ENCODE measurements around the gene ZNF346.

Gene ZNF346

DNA sequence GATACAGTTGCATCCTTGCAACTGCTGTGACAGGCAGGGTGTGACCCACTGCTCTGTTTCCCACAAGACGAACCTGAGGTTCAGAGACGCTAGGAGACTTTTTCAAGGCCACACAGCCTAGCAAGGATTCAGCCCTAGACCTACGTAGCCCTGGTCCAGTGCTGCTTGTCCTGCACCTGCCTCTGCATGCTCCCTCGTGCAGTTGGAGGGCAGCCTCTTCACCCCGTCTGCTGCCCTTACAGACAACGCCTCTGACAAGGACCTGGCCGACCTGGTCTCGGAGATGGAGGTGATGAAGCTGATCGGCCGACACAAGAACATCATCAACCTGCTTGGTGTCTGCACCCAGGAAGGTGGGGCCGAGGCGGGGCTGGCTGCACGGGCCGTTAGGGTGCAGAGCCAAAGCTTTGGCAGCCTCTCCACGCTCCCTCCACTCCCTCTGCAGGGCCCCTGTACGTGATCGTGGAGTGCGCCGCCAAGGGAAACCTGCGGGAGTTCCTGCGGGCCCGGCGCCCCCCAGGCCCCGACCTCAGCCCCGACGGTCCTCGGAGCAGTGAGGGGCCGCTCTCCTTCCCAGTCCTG is 72.7 kb downstream of the ZNF346 start:
- no peak for DNase-seq (ENCODE audit: low read depth)

GRCh38 chr5:177096162-177097015 is 73.9 kb downstream of the ZNF346 start:
- no peak for DNase-seq (ENCODE audit: low read depth)

DNA sequence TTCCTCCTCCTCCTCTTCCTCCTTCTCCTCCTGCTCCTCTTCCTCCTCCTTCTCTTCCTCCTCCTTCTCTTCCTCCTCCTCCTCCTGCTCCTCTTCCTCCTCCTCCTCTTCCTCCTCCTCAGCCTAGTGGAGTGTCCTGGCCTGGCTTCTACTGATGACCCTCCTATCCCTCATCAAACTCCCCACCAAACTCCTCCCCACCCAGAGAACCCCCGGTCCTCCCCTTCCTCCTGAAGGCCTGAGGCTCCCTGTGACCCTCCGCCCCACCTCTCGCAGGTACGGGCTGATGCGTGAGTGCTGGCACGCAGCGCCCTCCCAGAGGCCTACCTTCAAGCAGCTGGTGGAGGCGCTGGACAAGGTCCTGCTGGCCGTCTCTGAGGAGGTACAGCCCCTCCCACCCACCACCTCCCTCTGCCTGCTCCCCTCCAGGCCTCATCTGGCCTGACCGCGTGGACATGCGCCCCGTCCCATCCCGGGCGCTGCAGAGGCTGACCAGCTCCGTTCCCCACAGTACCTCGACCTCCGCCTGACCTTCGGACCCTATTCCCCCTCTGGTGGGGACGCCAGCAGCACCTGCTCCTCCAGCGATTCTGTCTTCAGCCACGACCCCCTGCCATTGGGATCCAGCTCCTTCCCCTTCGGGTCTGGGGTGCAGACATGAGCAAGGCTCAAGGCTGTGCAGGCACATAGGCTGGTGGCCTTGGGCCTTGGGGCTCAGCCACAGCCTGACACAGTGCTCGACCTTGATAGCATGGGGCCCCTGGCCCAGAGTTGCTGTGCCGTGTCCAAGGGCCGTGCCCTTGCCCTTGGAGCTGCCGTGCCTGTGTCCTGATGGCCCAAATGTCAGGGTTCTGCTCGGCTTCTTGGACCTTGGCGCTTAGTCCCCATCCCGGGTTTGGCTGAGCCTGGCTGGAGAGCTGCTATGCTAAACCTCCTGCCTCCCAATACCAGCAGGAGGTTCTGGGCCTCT is 74.8 kb downstream of the ZNF346 start:
- DNase-seq (ENCODE audit: low read depth) = no peak

- no peak for DNase-seq (ENCODE audit: low read depth)
Measured at GRCh38 chr5:177098120-177098469, 75.6 kb downstream of the ZNF346 start.

- no peak for DNase-seq (ENCODE audit: low read depth)
Measured at GRCh38 chr5:177098470-177099141, 76.1 kb downstream of the ZNF346 start.

- no peak for DNase-seq (ENCODE audit: low read depth)
Measured at GRCh38 chr5:177099422-177100093, 77.1 kb downstream of the ZNF346 start.

GRCh38 chr5:177100714-177101121 is 78.2 kb downstream of the ZNF346 start:
- no peak for DNase-seq (ENCODE audit: low read depth)

GRCh38 chr5:177103523-177104253 is 81.2 kb downstream of the ZNF346 start:
- no peak for DNase-seq (ENCODE audit: low read depth)

DNA sequence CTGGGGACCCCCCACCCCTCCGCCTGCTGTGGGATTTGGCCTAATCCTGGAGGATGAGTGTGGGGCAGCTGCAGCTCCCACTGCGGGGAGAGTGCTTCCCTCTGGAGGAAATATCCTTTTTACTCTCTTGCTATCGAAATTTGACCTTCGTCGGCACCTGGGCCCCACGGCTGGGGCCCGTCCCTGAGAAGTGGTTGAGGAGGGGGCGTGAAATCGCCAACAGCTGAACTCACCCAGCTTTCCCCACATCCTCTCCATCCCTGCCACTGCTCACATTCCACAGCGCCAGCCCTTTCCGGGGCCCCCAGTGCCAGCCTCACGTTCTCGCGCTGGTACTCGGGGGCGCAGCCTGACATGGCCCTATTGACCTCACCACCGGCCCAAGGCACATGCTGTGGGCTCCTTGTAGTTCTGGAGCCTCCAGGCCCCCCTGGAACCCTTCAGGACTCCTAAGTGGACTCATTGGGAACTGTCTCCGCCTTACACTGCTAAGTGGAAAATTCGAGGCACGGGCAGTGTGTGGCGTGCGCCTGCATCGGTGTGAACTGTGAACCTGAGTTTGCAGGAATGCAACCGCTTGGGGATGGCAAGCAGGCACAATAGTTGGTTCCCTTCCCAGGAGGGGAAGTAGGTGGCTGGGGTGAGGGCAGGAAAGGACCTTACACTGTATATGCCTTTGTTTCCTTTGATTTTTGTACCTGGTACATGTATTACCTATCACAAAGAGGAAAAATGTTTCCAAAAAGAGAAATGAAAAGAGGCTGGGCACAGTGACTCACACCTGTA is 83.4 kb downstream of the ZNF346 start:
- no peak for DNase-seq (ENCODE audit: low read depth)

- DNase-seq (ENCODE audit: low read depth) = no peak
Measured at GRCh38 chr5:177107159-177107558, 84.7 kb downstream of the ZNF346 start.

DNA sequence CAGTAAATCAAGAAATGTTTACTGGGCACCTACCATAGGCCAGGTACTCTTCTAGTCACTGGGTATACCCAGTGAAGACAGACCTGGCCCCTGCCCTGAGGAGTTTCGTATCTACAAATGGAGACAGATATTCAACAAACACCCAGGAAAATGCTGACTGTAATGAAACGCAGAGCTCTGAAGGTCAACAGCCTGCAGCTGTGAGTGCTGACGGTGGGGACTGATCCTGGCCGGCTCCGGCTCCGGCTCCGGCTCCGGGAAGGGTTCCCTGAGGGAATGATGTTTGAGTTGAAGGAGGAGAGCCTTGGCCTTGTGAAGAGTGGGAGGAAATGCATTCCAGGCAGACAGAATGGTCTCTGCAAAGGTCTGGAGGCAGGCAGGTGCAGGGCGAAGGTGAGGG is 87.3 kb downstream of the ZNF346 start:
- no peak for DNase-seq (ENCODE audit: low read depth)

GRCh38 chr5:177111720-177112394 is 89.4 kb downstream of the ZNF346 start:
- peak; percentile 48 for DNase-seq (ENCODE audit: low read depth)

DNA sequence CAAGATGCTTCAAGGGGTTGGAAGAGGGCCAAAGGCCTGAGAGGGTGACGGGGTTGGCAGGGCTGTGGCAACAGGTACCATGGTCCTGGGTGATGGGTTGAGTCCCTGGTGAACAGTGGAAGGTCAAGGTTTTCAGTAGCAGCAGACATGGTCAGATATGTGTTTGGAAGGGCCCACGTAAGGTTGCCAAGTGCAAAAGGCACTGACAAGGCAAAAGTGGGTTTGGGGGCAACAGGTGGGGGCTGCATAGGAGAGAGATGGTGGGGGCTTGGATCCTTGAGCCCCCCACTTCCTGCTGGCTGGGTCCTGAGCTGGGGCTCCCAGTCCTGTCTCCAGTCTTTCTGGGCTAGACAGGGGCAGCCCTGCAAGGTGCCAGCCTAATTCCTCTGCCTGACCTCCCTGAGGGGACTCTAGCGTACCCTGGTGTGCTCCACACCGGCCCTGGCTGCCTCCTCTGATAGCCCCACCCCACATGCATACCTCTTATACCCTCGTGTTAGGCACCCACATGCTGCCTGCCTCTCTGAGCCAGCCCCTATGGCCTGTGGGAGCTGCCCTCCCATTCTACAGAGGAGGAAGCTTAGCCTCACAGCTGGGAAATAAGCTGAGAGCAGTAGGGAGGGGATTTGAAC is 90.2 kb downstream of the ZNF346 start:
- no peak for DNase-seq (ENCODE audit: low read depth)

- peak; percentile 69 for DNase-seq (ENCODE audit: low read depth)
Measured at GRCh38 chr5:177113566-177114424, 91.3 kb downstream of the ZNF346 start.

DNA sequence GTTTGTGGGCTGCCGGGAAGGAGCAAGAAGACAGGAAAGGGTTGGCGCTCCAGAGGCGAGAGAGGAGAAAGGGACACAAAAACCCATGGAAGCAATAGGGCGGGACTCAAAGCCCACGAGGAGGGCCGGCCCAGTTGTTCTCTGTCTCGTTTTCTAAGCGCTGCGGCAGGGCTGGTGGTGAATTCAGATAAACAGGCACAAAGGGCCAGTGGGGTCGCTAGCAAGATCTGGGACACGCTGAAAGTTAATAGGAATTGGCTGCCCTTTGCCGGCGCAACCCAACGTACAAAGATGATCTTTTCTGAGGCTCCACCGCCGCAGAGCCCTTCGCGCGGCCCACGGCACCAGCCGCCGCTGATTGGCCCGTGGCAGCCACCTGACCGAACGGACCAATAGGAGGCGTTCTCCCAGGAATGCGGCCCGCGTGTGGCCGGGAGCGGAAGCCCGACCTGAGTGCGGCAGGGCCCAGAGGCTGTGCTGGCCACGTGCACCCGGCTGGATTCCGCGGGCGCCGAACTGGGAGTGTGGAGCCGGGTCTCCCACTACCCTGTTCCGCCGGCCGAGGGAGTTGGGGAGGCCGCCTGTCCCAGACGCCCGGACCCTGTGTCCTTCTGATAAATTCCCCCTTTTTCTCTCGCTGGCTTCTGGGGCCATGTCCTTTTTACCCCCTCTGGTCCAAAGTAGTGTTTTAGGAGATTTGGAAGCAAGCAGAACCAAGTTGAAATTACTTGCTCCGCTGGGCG is 94.3 kb downstream of the ZNF346 start:
- peak; percentile 75 for DNase-seq (ENCODE audit: low read depth)

DNA sequence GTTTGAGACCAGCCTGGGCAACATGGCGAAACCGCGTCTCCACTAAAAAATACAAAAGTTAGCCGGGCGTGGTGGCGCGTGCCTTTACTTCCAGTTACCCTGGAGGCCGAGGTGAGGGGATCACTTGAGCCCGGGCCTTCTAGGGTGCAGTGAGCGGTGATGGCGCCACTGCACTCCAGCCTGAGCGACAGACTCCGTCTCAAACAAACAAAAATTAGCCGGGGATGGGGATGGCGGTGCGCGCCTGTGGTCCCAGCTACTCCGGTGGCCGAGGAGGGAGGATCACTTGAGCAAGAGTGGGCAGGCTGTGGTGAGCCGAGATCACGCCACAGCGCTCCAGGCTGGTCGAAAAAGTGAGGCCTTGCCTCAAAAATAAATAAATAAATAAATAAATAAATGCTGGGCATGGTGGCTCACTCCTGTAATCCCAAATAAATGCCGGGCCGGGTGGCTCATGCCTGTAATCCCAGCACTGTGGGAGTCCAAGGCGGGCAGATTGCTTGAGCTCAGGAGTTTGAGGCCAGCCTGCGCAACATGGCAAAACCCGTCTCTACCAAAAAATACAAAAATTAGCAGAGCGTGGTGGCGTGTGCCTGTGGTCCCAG is 95.0 kb downstream of the ZNF346 start:
- no peak for DNase-seq (ENCODE audit: low read depth)

DNA sequence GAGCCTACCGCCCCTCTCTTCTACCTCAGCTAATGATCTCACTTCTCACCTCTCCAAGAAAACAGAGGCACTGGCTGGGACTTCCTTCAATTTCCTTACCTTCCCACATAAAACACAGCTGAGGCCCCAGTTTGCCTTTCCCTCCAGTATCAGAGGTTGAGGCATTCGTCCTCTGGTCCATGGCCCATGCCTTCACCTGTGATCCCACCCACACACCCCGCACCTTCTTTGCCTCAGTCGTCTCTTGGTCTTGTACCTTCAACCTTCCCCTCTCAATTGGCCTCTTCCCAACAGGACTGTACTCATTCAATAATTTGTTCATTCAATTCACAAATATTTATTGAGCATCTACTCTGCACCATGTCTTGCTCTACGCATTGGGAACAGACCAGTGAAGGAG is 100.1 kb downstream of the ZNF346 start:
- DNase-seq (ENCODE audit: low read depth) = no peak
